Prostate gland (tissue), 2 donors: Measurements from ENCODE around the gene SMDT1. TPM values are rescaled to one million over a fixed set of nuclear protein-coding genes. Genes with fewer than 3 reads are reported as not detected.

Experiments used
- DNase-seq: peaks from one replicate; pipeline ENCODE4 v3.0.0-alpha.2; 2019; ENCODE audit warnings: low spot score
- H3K27ac ChIP-seq, 2 donors: fragments of 200-600 bp; sonication (generic); 2 replicates each; pipeline ENCODE4 v1.5.1; 2017 to 2019
- H3K27me3 ChIP-seq: fragments of 200-600 bp; sonication (generic); replicated peaks from 2 replicates; pipeline ENCODE4 v1.5.1; 2019; ENCODE audit not compliant: insufficient read depth
- H3K36me3 ChIP-seq, 2 donors: fragments of 200-600 bp; sonication (generic); 1 replicate in 1 of 2; 2 replicates in 1 of 2; pipeline versions ENCODE4 v1.5.1 to v1.8.1; 2017 to 2019
- H3K4me1 ChIP-seq: fragments of 200-600 bp; sonication (generic); replicated peaks from 2 replicates; pipeline ENCODE4 v1.5.1; 2019
- H3K4me3 ChIP-seq, 2 donors: fragments of 200-600 bp; sonication (generic); 2 replicates each; pipeline ENCODE4 v1.5.1; 2017 to 2019
- H3K9me3 ChIP-seq: fragments of 200-600 bp; sonication (generic); 2 replicates; pipeline ENCODE4 v1.5.1; 2017
- CTCF ChIP-seq, 4 experiments: fragments of 200-600 bp in 2 of 4; fragments of 450-650 bp in 2 of 4; sonication (generic) in 2 of 4; IDR thresholded peaks; 1 replicate in 3 of 4; 2 replicates in 1 of 4; pipeline ENCODE4 v1.5.1; 2016 to 2019; ENCODE audit warnings: antibody characterized with exemption in 4 of 4, mild to moderate bottlenecking in 2 of 4, moderate library complexity in 2 of 4
- POLR2A ChIP-seq: fragments of 450-650 bp; IDR thresholded peaks from one replicate; pipeline ENCODE4 v1.6.1; 2016; ENCODE audit warnings: antibody characterized with exemption, mild to moderate bottlenecking
- POLR2AphosphoS5 ChIP-seq: sonication (generic); formaldehyde crosslinking; IDR thresholded peaks from one replicate; pipeline ENCODE4 v1.6.1; 2017; ENCODE audit warnings: antibody characterized with exemption
- WGBS: methylation state at CpG from one replicate; pipeline ENCODE4 v1.1.5; 2018; 5-methylcytosine and 5-hydroxymethylcytosine counted together
- intact Hi-C: fragments of 100-400 bp; cut with DNase I; formaldehyde crosslinking; loops from one replicate; pipeline ENCODE4 v1.14.2; 2022
- total RNA-seq, 2 donors: library from RNA; depleted of rRNA; stranded (reverse); fragments of >200 nt; gene quantifications; one replicate each; pipeline ENCODE4 v1.1.0, GENCODE V29; 2016

Gene SMDT1, protein sequence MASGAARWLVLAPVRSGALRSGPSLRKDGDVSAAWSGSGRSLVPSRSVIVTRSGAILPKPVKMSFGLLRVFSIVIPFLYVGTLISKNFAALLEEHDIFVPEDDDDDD
- 10 to 100 TPM; 19.1 to 35.8 TPM for total RNA-seq

- Histone ChIP-seq H3K9me3 (no peaks in the 10 kb centered on the region), H3K27me3 (no peaks in the 10 kb centered on the region), H3K27ac (peak within 1 kb of the TSS; percentile 98 to 99), H3K4me3 (peak within 1 kb of the TSS; percentile 51 to 56), H3K36me3 (no peaks in the 10 kb centered on the region), H3K4me1 (peaks cover 19% of the 10 kb centered on the region)
- WGBS: under 1% methylated on average over 71 of the region's 71 CpGs
- intact Hi-C loops: no loop called here
- DNase-seq: peak; percentile 99
- TF ChIP-seq POLR2A: peak; percentile 93
- TF ChIP-seq CTCF (IDR thresholded peaks at IDR 0.05): peak in 1 of 4 experiments; percentile 17
- TF ChIP-seq POLR2AphosphoS5: peak; percentile 95
Measured at GRCh38 chr22:42079319-42080251, at the start of gene SMDT1. TSS of gene SMDT1 (plus strand) at chr22:42079700. CDS start at chr22:42079769, 69 bp downstream.

GRCh38 chr22:42033263-42034181 lies 46.0 kb upstream of the SMDT1 start:
- intact Hi-C loops: no loop called here
- WGBS: 88% methylated on average over 5 of the region's 5 CpGs
- Histone ChIP-seq H3K27me3 (no peaks in the 10 kb centered on the region), H3K27ac (no peak overlapping the region), H3K36me3 (no peaks in the 10 kb centered on the region), H3K4me3 (no peak overlapping the region), H3K4me1 (no peaks in the 10 kb centered on the region), H3K9me3 (no peaks in the 10 kb centered on the region)
- DNase-seq: no peak
- TF ChIP-seq POLR2AphosphoS5: no peak
- no peak for TF ChIP-seq POLR2A
- TF ChIP-seq CTCF (IDR thresholded peaks at IDR 0.05): no peak

DNA sequence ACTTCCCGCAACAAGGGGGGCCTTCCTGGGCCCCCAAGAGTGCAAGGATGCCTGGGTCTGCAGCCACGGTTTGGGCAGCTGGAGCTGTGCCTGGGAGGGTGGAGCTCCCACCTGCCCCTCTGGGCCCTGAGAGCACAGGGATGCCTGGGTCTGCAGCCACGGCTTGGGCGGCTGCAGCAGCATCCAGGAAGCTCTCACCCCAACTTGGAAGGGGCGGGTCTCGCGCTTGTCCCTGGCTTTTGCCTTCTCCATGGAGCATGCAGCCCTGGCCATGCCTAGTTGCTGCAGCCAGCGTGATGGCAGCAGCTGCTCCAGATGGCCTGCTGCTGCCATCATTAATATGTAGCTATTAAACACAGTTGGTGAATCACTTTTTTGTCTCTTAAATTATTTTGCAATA lies 44.2 kb upstream of the SMDT1 start:
- H3K27ac ChIP-seq: no peak overlapping the region
- intact Hi-C loops: no loop called here
- 79% methylated on average over 8 of the region's 8 CpGs for WGBS
- H3K27me3 ChIP-seq: no peaks in the 10 kb centered on the region
- TF ChIP-seq POLR2A (no peak), POLR2AphosphoS5 (no peak), CTCF (IDR thresholded peaks at IDR 0.05) (no peak)
- H3K9me3 ChIP-seq: no peaks in the 10 kb centered on the region
- H3K4me1 ChIP-seq: no peaks in the 10 kb centered on the region
- no peaks in the 10 kb centered on the region for H3K36me3 ChIP-seq
- H3K4me3 ChIP-seq: no peak overlapping the region
- DNase-seq: no peak

DNA sequence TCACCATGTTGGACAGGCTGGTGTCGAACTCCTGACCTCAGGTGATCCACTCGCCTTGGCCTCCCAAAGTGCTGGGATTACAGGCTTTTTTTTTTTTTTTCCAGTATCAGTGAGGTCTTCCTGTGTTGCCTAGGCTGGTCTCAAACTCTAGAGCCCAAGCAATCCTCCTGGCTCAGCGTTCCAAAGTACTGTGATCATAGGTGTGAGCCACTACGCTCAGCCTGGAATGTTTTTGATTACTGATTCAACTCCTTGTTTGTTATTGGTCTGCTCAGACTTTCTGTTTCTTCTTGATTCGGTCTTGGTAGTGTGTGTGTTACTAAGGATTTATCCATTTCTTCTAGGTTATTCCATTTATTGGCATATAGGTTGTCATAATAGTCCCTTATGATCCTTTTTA lies 40.2 kb upstream of the SMDT1 start:
- DNase-seq: no peak
- Histone ChIP-seq H3K27me3 (no peaks in the 10 kb centered on the region), H3K27ac (no peak overlapping the region), H3K4me1 (no peaks in the 10 kb centered on the region), H3K9me3 (no peaks in the 10 kb centered on the region), H3K36me3 (no peaks in the 10 kb centered on the region), H3K4me3 (no peak overlapping the region)
- 94% methylated on average over 5 of the region's 5 CpGs for WGBS
- intact Hi-C loops: no loop called here
- TF ChIP-seq CTCF (IDR thresholded peaks at IDR 0.05) (no peak), POLR2A (no peak), POLR2AphosphoS5 (no peak)
